Activated T-cell treated with anti-CD3 and anti-CD28 coated beads for 4 hours (primary cell): ENCODE results near the gene GPSM3.
"Not testable (repeated sequence)": the region's sequence is repeated elsewhere in the genome, so short reads cannot be mapped to it uniquely, and the experiment has no call there.

ENCODE experiments used
- DNase-seq: peaks from one replicate; pipeline ENCODE4 v3.0.0-alpha.2; 2020

The GPSM3 gene, protein sequence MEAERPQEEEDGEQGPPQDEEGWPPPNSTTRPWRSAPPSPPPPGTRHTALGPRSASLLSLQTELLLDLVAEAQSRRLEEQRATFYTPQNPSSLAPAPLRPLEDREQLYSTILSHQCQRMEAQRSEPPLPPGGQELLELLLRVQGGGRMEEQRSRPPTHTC

DNA sequence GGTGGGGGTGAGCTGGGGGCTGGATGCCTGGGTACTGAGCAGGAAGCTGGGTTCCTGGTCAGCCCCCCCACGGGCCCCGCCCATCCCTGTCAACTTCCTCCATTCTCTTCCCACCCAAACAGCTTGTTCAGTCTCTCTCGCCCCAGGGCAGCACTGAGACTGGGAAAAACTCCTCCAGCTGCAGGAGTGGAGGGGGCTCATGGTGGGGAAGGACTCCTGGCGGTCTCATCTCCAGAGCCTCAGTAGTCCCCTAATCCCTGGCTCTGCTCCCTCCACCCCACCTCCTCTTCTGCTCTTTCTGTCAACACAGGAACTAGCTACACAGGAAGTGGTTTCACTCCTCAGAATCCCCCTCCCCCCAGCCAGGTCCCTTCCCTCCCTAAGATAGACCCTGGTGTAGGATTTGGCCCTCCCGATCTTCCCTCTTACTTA lies at the start of gene GPSM3:
Gene GPSM3 (minus strand): TSS at position 36 of the 432 bp plus-strand sequence. CDS start 130 bp downstream, outside the sequence.
- no peak for DNase-seq

DNA sequence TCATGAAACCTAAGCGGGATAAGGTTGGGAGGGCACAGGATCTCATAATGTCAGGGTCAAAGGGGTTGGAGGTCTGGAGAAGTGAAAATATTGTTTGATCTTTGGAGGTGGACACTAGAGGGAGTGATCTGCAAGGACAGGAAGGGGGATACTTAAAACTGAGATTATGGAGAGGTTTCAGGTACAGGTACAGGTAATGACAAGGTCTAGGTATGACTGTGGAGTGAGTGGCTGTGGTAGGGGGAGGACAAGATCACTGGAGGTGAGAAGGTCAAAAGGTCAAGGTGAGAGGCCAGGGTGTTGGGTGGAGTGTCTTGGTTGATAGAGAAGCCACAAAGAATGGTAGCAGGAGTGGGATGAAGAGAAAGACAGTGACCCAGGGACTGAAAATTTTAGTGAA lies 48.2 kb upstream of the GPSM3 start:
- DNase-seq: no peak

DNA sequence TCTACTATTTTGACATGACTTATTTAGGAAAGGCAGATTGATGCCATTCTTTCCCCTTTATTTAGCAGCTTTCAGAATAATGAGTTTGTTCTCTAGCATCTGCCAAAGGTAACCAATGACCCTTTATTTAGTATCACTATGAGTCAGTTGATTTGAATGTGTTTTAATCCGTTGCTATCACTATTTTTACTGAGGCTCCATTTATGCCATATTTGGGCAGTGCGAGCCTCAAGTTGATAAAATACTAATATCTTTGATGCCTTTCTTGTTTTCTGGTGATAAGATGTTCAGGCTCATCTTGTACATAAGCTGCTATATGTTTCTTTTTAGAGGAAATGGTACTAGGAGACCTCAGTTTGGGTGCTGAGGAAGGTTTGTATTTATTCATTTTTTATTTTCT lies 47.0 kb upstream of the GPSM3 start:
- no peak for DNase-seq

DNA sequence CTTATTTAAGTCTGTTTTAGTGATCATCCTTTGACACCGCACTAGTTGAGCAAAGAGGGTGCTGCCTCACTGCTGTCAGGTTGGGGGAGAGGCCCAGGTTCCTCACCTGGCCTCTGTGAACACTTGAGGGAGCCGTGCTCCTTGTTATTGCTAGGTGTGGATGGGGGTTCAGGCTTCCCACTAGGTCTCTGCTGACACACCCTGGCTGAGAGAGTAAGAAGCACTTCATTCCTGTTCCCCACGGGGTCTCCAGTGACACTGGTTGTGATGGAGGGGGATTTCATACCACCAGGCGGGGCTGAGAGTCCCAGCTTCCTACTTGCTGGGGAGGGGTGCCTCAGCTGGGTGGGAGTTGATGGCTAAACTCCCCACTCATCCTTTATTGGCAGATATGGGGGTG lies 42.5 kb upstream of the GPSM3 start:
- no peak for DNase-seq

DNA sequence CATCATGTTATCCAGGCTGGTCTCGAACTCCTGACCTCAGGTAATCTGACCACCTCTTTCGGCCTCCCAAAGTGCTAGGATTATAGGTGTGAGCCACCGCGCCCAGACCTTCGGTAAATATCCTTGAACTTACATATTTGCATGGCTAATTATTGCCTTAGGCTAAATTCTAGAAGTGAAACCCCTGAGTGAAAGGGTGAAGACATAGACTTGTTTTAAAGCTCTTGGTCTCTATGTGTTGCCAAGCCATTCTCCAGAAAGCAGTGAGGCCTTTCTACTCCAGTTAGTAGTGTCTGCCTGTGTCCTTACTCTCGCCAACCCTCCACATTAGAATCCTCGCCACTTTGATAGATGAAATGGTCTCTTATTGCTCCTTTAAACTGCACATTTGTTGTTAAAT lies 34.0 kb upstream of the GPSM3 start:
- DNase-seq: no peak

DNA sequence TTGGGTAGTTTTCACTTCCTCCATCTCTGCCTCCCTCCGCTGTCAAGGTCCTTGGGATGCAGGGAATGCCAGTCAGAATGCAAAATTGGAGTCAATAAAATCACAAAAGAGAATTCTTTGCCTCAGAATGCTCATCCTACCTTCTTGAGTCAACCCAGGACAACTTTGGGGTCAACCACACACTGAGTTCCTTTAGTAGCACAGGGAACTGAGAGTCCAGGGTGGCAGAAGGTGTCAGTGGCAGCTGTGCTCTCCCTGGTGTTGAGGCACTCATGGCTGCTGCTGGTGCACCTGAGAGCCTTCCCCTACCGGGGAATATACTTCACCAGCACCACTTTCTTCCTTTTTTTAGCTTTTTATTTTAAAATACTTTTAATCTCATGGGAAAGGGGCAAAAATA lies 32.3 kb upstream of the GPSM3 start:
- no peak for DNase-seq

DNA sequence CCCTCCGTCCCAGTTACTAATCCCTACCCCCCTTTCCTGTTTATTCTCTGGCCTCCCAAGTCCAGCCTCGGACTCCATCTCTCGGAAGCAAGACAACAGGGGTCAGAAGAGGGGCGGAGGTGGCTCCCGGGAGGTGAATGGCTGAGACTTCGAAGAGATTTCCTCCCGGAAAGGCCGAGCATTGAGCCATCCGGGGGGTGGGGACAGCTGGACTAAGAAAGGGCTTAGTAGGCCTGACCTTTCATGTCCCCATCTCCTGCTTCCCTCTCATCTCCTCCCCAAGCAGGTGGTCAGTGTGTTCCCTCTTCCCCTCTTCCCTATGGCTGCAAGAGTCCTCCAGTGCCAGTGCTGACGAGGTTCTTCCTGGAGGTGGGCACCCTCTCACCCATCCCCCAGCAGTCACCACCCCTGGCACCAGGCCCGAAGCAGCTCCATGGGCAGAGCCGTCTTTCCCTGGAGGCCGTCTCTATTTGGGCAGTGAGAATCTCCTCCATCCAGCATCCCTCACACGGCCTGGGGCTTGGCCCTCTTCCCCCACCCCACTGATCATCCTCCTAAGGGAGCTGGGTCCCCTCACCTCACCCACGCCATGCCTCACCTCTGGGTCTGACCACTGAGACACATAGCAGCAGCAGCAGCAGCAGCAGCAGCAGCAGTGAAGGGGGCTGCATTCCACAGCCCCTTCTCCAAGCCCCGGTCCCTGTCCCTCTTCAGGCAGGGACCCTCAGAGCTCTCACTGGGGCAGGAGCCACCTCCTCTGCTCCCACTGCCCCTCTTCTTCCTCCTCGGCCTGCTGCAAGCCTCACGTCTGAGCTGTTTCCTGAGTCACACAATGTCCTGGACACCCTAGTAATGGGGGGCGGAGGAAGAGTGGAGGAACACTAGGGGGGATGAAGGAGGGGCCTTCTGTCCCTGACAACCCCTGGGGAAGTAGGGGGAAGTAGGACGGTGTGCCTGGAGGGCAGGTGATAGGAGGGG lies 31.1 kb upstream of the GPSM3 start, which contains the start of gene NOTCH4:
Gene NOTCH4 (minus strand): TSS at position 810 of the 978 bp plus-strand sequence. CDS start 139 bp downstream, at position 671.
- no peak for DNase-seq

DNA sequence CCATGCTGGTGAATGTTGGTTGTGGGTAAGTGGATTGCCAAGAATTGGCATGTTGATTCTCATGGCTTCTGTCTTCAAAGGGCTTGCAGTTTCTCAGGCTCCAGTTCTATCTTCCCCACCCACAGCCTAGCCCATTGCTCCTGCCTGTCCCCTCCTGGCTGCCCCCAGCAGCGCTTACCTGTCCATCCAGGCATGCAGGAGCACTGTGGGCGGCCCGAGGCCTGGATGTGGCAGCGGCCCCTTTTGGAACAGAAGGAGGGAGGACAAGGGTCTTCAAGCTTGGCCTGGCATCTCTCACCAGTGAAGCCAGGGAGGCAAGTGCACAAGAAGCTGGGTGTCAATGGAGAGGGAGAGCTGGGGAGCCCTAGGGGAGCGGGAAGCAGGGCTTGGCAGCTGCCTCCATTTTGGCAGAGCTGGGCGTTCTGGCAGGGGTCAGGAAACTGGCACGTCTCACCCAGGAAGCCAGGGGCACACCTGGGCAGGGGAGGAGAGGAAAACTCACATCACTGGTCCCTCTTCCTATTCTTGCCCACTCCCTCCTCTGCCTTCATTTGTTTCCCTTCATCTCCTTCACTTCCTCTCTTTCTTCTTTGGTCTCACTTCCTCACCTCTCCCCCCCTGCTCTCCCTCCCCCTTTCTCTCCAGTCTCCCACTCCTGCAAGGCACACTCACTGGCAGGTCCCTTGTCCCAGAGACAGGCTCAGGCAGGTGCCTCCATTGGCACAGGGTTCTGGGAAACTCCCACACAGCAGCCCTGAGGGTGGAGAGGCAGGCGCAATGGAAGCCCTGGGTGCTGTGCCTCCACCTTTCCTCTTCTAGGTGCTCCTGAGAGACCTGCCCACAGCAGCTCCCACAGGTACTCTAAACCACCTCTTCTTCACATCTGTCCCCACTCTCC lies 30.1 kb upstream of the GPSM3 start:
- DNase-seq: no peak

DNA sequence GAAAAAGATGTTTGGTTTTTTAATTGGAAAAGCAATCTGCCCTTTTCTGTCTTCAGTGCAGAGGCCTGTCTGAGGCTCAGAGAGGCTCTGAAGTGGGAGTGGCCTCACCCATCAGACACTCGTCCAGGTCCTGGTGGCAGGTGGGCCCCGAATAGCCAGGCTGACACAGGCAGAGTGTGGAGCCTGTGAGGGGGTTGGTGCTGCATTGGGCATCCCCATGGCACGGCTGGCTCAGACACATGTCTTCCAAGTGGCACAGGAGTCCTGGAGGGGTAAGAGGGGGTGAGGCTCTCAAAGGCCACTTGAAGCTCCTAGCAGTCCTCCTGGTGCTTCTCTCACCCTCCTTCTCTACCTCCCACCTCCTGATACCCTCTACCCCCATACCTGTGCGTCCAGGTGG lies 27.6 kb upstream of the GPSM3 start:
- no peak for DNase-seq

DNA sequence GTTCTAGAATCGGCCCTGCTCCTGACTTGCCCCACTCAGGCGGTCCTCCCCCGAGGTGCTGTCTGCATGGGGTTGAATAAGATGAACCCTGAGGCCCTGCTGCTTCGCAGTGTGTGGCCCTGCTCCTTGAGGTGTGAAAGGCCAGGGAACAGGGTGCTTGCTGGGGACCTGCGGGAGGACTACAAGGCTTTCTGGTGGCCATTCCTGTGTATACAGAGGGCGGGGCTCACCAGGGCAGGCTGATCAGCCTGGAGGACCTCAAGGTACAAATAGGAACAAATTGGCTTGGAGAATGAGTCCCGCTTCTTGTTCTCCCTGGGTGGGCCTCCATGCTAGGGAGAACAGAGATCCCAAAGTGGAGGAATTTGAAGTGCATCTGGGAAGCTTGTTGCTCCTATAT lies 25.7 kb upstream of the GPSM3 start:
- DNase-seq: no peak

DNA sequence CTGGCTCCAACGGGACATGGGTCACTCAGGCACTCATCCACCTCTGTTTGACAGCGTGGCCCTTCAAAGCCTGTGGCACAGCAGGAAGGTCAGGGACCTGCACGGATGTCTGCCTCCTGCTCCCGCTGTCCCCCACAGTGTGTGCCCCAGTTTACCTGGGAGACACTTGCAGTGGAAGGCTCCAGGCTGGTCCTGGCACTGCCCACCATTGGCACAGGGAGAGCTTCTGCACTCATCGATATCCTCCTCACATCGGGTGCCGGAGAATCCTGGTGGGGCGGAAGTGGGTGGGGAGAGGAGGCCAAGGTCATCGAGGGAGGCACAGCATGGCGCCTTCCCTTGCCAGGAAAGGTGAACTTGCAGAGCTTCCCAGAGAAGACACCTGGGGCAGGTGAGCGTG lies 24.6 kb upstream of the GPSM3 start:
- no peak for DNase-seq

DNA sequence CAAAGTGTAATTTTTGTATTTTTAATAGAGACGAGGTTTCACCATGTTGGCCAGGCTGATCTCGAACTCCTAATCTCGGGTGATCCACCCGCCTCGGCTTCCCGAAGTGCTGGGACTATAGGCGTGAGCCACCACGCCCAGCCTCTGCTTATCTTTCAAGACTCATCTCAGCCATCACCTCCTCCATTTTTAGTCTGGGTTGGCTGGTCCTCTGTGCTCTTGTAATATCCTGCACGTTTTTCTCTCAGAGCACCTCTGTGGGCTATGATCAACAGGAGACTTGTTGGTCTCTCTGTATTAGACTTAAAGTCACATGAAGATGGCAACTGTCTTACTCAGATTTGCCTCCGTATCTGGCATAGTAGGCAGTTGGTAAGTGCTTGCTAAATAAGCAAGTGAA lies 23.8 kb upstream of the GPSM3 start:
- no peak for DNase-seq

DNA sequence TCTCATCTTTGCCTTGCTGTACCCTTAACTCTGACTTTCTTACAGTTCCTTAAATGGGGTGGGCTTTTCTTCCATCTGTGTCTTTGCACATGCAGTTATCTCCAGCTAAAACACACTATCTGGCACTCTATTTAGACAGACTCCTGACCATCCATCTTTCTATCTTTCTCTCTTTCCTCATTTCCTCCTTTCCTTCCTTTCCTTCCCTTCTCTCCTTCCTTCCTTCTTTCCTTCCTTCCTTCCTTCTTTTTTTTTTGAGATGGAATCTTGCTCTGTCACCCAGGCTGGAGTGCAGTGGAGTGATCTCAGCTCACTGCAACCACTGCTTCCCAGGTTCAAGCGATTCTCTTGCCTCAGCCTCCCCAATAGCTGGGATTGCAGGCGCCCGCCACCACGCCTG lies 23.2 kb upstream of the GPSM3 start:
- DNase-seq: no peak

DNA sequence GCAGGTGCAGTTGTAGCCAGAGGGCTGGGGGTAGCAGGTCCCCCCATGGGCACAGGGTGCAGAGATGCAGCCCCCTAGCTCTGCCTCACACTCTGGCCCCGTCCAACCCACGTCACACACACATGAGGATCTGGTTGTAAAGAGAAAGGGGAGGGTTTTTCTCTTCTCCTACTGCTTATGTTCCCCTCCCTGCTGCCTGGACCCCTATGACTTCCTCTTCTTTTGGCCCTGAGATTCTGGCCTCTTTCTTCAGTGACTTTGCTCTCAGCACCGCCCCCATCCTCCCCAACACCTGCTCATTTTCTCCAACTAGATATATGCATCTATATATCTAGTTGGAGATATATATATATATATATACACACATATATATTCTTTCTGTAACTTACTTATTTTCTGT lies 21.7 kb upstream of the GPSM3 start:
- no peak for DNase-seq

DNA sequence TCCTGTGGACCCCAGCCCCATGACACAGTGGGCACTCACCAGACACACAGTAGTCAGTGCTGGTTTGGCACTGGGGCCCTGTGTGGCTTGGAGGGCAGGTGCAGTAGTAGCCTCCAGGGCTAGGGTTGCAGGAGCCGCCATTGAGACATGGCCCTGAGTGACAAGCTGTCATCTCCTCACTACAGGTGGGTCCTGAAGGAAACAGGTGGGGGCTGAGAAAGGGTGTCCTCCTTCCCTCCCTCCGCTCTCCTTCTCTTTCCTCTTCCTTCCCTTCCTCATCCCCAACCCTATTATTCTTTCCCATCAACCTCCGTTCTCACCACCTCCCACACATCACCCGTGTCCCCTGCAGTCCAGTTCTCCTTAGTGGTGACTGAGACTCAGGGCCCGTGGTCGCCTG lies 21.2 kb upstream of the GPSM3 start:
- no peak for DNase-seq

DNA sequence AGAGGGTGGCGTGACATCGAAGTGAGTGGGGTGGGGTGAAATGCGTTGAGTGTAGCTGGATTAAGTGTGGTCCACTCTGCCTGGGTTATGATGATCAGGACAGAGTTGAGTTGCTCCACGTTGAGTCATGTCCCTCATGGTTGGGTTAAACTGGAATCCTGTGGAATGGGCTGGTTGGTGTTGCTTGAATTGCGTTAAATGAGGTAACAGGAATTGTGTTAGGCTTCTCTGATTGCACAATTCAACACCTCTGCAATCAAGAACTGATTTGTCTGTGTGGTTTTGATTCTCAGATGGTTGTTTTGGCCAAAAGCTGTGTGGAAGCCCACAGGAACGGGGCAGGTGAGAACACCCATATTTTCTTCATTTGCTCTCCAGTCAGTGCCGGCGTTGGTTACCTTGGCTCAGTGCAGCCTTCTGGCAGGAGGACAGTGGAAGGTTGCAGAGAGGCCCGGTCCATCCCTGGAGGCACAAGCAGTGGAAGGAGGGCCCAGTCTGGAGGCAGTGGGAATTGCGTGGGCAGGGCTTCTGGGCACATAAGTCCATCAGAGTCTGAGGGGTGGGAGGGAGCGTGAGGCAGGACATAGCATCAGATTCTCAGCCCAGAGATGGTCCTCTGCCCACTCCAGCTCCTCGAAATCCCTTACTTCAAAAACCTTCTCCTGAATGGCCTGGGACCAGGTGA lies 19.8 kb upstream of the GPSM3 start:
- no peak for DNase-seq

DNA sequence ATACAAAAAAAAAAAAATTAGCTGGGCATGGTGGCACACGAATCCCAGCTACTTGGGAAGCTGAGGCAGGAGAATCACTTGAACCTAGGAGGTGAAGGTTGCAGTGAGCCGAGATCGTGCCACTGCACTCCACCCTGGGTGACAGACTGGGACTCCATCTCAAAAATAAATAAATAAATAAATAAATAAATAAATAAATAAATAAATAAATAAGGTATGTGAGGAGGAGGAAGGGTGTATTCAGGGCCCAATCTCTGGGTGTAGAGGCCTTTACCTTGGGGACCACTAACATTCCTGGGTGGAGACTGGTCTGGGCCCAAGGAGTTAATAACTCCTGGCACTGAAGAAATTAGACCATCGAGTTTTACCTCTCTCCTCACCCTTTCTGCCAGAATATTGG lies 19.0 kb upstream of the GPSM3 start:
- DNase-seq: not testable (repeated sequence)

DNA sequence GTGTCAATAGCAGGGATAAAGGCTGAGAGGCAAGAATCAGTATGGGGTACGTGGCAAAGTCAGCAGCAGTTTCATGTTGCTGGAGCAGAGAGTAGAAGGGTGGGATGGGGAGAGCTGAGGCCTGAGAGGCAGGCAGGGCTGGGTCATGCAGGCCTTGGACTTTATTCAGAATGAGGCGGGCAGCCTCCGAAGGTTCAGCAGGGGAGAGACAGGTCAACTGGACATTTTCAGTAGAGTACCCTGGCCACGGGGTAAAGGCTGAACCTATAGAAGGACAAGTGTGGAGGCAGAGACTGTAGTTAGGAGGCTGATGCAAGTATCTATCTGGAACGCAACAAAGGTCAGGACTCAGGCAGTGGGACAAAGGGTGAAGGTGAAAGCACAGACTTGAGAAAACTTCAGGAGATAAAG lies 17.8 kb upstream of the GPSM3 start:
- no peak for DNase-seq

DNA sequence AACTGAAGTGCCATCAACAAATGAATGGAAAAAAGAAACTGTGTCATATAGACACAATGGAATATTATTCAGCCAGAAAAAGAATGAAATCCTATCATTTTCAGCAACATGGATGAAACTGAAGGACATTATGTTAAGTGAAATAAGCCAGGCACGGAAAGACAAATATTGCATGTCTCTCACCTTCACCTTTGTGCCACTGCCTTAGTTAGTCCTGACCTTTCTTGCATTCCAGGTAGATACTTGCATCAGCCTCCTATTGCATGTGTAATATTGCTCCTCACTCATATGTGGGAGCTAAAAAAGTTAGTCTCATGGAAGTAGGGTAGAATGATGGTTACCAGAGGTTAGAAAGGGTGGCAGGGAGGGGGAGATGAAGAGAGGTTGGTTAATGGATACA lies 16.6 kb upstream of the GPSM3 start:
- no peak for DNase-seq

DNA sequence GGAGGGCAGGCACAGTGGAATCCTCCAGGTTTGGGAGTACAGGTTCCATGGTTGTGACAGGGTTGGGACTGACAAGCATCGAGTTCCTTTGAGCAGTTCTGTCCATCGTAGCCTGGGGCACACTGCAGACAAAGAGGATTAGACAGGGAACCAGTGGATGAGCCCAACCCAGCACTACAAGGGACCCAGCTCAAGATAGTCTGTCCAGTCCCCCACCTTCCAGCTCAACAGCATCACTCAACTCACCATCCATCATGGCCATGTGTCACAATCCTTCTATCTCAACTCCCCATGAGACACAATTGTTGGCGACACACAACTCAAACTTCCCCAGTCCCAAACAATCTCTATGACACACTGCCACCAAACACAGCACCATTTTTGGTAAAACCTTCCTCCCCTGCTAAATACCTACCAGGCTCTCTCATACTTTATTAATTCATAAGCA lies 11.8 kb upstream of the GPSM3 start:
- no peak for DNase-seq

DNA sequence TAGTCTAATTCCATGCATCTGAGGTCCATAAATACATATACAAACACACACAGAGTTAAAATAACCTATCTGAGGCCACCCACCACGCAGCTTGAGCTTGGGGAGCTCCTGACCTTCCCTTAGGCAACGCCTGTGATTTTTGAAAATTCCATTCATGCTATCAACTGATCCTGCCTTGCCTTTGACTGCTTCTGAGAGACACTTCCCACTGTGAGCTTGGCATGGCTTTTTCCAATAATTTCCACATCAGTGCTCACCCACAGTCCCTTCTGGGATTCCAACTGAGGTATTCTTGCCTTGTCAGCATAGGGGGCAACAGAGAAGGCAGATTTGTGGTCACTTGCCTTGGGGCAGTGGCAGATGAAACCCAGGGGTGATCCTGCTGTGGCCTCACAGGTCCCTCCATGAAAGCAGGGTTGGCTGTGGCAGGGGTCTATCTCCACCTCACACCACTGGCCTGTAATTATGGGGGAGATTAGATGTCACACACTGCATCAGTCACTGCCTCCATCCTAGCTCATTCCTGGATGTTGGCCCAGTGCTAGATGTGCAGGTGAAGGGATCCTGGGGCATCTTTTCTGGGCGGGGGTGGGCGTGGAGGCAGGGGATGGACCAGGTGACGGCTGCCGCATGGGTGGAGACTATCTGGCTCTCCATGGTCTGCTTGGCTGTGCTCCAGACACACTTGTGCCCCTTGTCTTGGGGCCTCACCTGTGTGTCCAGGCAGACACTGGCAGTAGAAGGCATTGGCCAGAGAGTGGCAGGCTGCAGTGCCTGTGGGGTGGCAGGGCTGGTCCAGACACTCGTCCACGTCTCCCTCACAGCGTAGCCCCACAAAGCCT lies 11.2 kb upstream of the GPSM3 start:
- DNase-seq: no peak

DNA sequence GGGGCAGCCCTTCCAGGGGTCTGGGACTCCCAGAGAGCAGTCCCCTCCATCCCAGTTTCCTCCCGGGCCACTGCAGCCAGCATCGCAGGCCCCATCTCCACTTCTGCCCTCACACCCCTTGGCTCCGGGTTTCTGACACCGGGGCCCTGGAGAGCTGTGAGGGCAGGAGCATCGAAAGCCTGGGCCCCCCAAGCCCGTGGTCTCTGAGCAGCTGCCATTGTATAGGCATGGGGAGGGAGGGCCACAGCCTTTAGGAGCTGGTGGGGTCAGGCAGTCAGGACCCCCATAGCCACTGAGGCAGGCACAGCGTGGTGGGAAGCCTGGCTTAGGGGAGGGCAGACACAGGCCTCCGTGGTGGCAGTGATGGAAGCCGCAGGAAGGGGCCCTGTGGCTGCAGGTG lies 9.7 kb upstream of the GPSM3 start:
- no peak for DNase-seq
